ELR (cell line): ENCODE results near the gene SCYGR4.
A peak's percentile ranks its signal among the peaks of the same experiment; 100 is the strongest.

Experiments
- DNase-seq: peaks from one replicate; pipeline ENCODE4 v3.0.0-alpha.2; 2015; ENCODE audit warnings: low read depth

Gene SCYGR4

GRCh38 chr2:227614246-227614645, 3.1 kb upstream of the SCYGR4 start:
- DNase-seq = no peak

GRCh38 chr2:227614740-227615139, 2.6 kb upstream of the SCYGR4 start, which contains the start of gene SCYGR3:
TSS of gene SCYGR3 (minus strand) at chr2:227614840. CDS start at chr2:227614840, 0 bp downstream.
- no peak for DNase-seq

GRCh38 chr2:227615181-227615580, 2.1 kb upstream of the SCYGR4 start:
- no peak for DNase-seq

GRCh38 chr2:227615906-227616305, 1.4 kb upstream of the SCYGR4 start:
- no peak for DNase-seq

GRCh38 chr2:227616631-227617030, 667 bp upstream of the SCYGR4 start:
- no peak for DNase-seq

GRCh38 chr2:227623226-227623625, 5.9 kb downstream of the SCYGR4 start:
- DNase-seq = peak; percentile 78

GRCh38 chr2:227625420-227625819, 8.1 kb downstream of the SCYGR4 start:
- no peak for DNase-seq

GRCh38 chr2:227626580-227627151, 9.4 kb downstream of the SCYGR4 start:
- peak; percentile 61 for DNase-seq

GRCh38 chr2:227627769-227628168, 10.5 kb downstream of the SCYGR4 start:
- no peak for DNase-seq

GRCh38 chr2:227629435-227629834, 12.1 kb downstream of the SCYGR4 start:
- no peak for DNase-seq

GRCh38 chr2:227630322-227630721, 13.0 kb downstream of the SCYGR4 start:
- no peak for DNase-seq

GRCh38 chr2:227632827-227633226, 15.5 kb downstream of the SCYGR4 start:
- no peak for DNase-seq

GRCh38 chr2:227634201-227634600, 16.9 kb downstream of the SCYGR4 start:
- DNase-seq = no peak

GRCh38 chr2:227642656-227643055, 25.4 kb downstream of the SCYGR4 start:
- no peak for DNase-seq

GRCh38 chr2:227643990-227644551, 26.8 kb downstream of the SCYGR4 start:
- DNase-seq = no peak

- no peak for DNase-seq
These were observed 36.1 kb downstream of the SCYGR4 start for GRCh38 chr2:227653419-227653818.

- DNase-seq = no peak
These were observed 37.1 kb downstream of the SCYGR4 start for GRCh38 chr2:227654426-227654825.

- peak; percentile 94 for DNase-seq
These were observed 38.2 kb downstream of the SCYGR4 start for GRCh38 chr2:227655454-227655853.

GRCh38 chr2:227657199-227657845, 40.0 kb downstream of the SCYGR4 start:
- no peak for DNase-seq

GRCh38 chr2:227661025-227661649, 43.8 kb downstream of the SCYGR4 start:
- DNase-seq = no peak

GRCh38 chr2:227661827-227662226, 44.5 kb downstream of the SCYGR4 start:
- DNase-seq = no peak

- DNase-seq = no peak
These were observed 48.1 kb downstream of the SCYGR4 start for GRCh38 chr2:227665189-227665940.
